NCI-H226 (cell line): Measurements from ENCODE around the gene LHX1.

Source experiments
- DNase-seq: peaks from one replicate; pipeline ENCODE4 v3.0.0-alpha.2; 2015

Gene LHX1

GRCh38 chr17:36937001-36937958 is at the start of gene LHX1:
Gene LHX1, plus strand, starts transcription at chr17:36937475. Its CDS starts 723 bp downstream, at chr17:36938198.
- no peak for DNase-seq

GRCh38 chr17:36888236-36888951 is 48.9 kb upstream of the LHX1 start:
- DNase-seq, result no peak

GRCh38 chr17:36889770-36890349 is 47.4 kb upstream of the LHX1 start:
- DNase-seq, result no peak

GRCh38 chr17:36890398-36891168 is 46.7 kb upstream of the LHX1 start:
- no peak for DNase-seq

GRCh38 chr17:36892112-36892838 is 45.0 kb upstream of the LHX1 start:
- DNase-seq, result no peak

GRCh38 chr17:36894177-36894576 is 43.1 kb upstream of the LHX1 start:
- DNase-seq, result no peak

GRCh38 chr17:36894925-36895324 is 42.4 kb upstream of the LHX1 start:
- DNase-seq, result no peak

- DNase-seq, result no peak
Observed at GRCh38 chr17:36899250-36900159, 37.8 kb upstream of the LHX1 start.

- no peak for DNase-seq
Observed at GRCh38 chr17:36900160-36900512, 37.1 kb upstream of the LHX1 start.

- DNase-seq, result no peak
Observed at GRCh38 chr17:36901506-36901905, 35.8 kb upstream of the LHX1 start.

GRCh38 chr17:36907407-36907806 is 29.9 kb upstream of the LHX1 start:
- DNase-seq, result no peak

GRCh38 chr17:36910513-36910912 is 26.8 kb upstream of the LHX1 start:
- no peak for DNase-seq

GRCh38 chr17:36911001-36911400 is 26.3 kb upstream of the LHX1 start:
- DNase-seq, result no peak

- no peak for DNase-seq
Observed at GRCh38 chr17:36913132-36913531, 24.1 kb upstream of the LHX1 start.

- peak; percentile 84 for DNase-seq
Observed at GRCh38 chr17:36918211-36918691, 19.0 kb upstream of the LHX1 start.

GRCh38 chr17:36919407-36919968 is 17.8 kb upstream of the LHX1 start:
- no peak for DNase-seq

- peak; percentile 95 for DNase-seq
Observed at GRCh38 chr17:36920032-36921005, 17.0 kb upstream of the LHX1 start.

- DNase-seq, result peak; percentile 99
Observed at GRCh38 chr17:36921095-36921851, 16.0 kb upstream of the LHX1 start.

- no peak for DNase-seq
Observed at GRCh38 chr17:36922175-36922574, 15.1 kb upstream of the LHX1 start.
